Psoas muscle (tissue), 8 donors: ENCODE data around the gene CLCN7. TPM values are rescaled to one million over a fixed set of nuclear protein-coding genes. Genes with fewer than 3 reads are reported as not detected.

Source experiments
- ATAC-seq, 4 donors: fragments of 200-7000 bp; cut with Tn5 transposase; one replicate each; pipeline ENCODE4 v1.9.1; 2020; ENCODE audit warnings: moderate library complexity in 3 of 4, mild to moderate bottlenecking in 2 of 4
- DNase-seq, 2 donors: peaks; one replicate each; pipeline ENCODE4 v3.0.0-alpha.2; 2020
- H3K27ac ChIP-seq: fragments of 200-600 bp; one replicate; pipeline ENCODE4 v1.8.0; 2022
- H3K27me3 ChIP-seq, 3 donors: fragments of 200-600 bp in 1 of 3; one replicate each; pipeline versions ENCODE4 v1.6.1 to v1.8.0; 2013 to 2022; ENCODE audit warnings: low read length in 2 of 3, mild to moderate bottlenecking in 2 of 3, moderate library complexity in 1 of 3; ENCODE audit not compliant: insufficient read depth in 3 of 3
- H3K36me3 ChIP-seq, 2 donors: fragments of 200-600 bp in 1 of 2; one replicate each; pipeline versions ENCODE4 v1.6.1 to v1.8.0; 2013 to 2022; ENCODE audit warnings: low read depth in 1 of 2, mild to moderate bottlenecking in 1 of 2, moderate library complexity in 1 of 2; ENCODE audit not compliant: insufficient read depth in 1 of 2
- H3K4me1 ChIP-seq: fragments of 200-600 bp; one replicate; pipeline ENCODE4 v1.8.0; 2022
- H3K4me3 ChIP-seq: fragments of 200-600 bp; one replicate; pipeline ENCODE4 v1.8.0; 2022; ENCODE audit warnings: mild to moderate bottlenecking
- H3K9me3 ChIP-seq: fragments of 200-600 bp; one replicate; pipeline ENCODE4 v1.8.0; 2022
- WGBS, 3 donors: extraction: QIAGEN DNeasy Blood & Tissue Kit; methylation state at CpG; one replicate each; pipeline versions ENCODE4 v1.1.6 to v1.1.7; 2013; 5-methylcytosine and 5-hydroxymethylcytosine counted together
- intact Hi-C, 2 donors: fragments of 100-400 bp; cut with DNase I; formaldehyde crosslinking; loops; one replicate each; pipeline versions ENCODE4 v1.11.0 to v1.14.2; 2022
- polyA plus RNA-seq, 3 donors: library from polyadenylated mRNA; stranded (reverse); fragments of 200-250 nt; gene quantifications; one replicate each; pipeline ENCODE4 v1.2.3, GENCODE V29; 2013
- total RNA-seq, 4 donors: library from RNA; stranded (reverse); fragmentation: NEBNext Ultra II Directional in 2 of 4; extraction: Animal tissue kit (Norgen Biotek cat#: 25700) in 2 of 4; gene quantifications; one replicate each; pipeline versions ENCODE4 v1.2.1 to v1.2.4, GENCODE V29; 2021 to 2023
- TF ChIP-seq, protein P1 (sequence below): fragments of 200-600 bp; IDR thresholded peaks from one replicate; pipeline ENCODE4 v1.8.0; 2022; ENCODE audit warnings: antibody characterized with exemption
- donor health status: healthy with polysubstance abuse.
- donor health status: DM: no; HTN: no; CAD: no; lungs with moderate emphysema.
- donor health status: Bipolar disorder and iron deficiency.
- donor health status: healthy.
- donor health status: DM: yes; HTN: yes; CAD: no.
- donor health status: DM: no; HTN: no; CAD: no.
- donor health status: DM: no; HTN: no; CAD: no.
- donor health status: DM: yes; HTN: yes; CAD: no.

The CLCN7 gene
- total and polyA plus RNA-seq, 7 donors, result 27.0 to 65.4 (median 41.2) TPM

DNA sequence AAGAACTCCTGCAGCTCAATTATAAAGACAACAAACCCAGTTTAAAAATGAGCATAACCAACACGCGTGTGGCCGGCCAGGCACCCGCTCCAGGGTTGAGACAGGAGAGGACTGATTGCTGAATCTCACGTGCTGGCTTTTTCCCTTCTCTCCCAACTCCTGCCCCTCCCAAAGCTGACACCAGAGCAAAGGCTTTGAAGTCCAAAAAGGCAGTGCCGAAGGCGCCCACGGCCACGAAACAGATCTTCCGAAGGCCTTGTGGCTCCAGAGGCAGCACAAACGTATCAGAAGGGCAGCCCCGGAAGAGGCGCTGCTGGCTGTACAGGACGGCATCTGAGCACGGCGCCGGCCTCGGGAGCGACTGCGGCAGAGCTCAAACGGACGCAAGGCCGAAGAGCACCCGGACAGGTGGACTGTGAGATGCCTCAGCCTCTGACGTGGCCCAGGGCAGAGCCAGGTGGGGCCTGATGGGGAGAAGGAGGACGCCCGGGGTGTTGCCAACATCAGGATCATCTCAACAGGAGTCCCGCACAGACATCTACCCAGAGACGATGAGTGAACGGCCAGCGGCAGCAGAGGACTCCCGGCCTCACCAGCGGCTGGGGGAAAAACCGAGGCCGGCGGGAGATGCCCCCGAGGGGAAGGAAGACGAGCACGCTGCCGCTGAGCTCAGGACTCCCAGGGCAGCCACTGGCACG lies 10.5 kb downstream of the CLCN7 start:
- DNase-seq (no peak), ATAC-seq (no peak)
- H3K4me1 ChIP-seq, result peaks cover 4% of the 10 kb centered on the region
- intact Hi-C loops, result no loop called here
- no peak overlapping the region for H3K27ac ChIP-seq
- TF ChIP-seq, protein P1, sequence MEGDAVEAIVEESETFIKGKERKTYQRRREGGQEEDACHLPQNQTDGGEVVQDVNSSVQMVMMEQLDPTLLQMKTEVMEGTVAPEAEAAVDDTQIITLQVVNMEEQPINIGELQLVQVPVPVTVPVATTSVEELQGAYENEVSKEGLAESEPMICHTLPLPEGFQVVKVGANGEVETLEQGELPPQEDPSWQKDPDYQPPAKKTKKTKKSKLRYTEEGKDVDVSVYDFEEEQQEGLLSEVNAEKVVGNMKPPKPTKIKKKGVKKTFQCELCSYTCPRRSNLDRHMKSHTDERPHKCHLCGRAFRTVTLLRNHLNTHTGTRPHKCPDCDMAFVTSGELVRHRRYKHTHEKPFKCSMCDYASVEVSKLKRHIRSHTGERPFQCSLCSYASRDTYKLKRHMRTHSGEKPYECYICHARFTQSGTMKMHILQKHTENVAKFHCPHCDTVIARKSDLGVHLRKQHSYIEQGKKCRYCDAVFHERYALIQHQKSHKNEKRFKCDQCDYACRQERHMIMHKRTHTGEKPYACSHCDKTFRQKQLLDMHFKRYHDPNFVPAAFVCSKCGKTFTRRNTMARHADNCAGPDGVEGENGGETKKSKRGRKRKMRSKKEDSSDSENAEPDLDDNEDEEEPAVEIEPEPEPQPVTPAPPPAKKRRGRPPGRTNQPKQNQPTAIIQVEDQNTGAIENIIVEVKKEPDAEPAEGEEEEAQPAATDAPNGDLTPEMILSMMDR, result no peak
- no peaks in the 10 kb centered on the region for H3K9me3 ChIP-seq
- WGBS, 3 donors, result 88 to 93% (median 91%) methylated on average over 34 to 41 of the region's 41 CpGs
- no peaks in the 10 kb centered on the region for H3K27me3 ChIP-seq
- H3K4me3 ChIP-seq, result no peak overlapping the region
- peaks cover 5 to 32% of the 10 kb centered on the region in 2 donors for H3K36me3 ChIP-seq

DNA sequence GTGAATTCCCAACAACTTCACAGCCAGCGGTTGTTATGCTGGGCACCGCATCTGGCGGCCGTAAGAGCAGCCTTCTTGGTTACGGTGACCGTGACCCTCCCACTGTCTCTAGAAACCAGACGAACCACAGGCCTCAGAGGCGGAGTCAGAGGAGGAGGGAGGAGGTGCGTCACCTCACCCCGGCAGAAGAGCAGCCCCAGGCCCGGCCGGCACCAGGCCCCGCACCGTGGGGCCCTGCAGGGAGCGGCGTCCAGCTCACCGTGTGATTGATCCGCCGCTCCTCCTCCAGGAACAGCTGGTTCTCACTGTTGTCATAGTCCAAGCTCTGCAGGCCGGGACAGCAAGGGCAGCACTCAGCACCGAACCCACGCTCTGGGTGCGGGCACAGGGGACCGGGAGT lies 13.7 kb downstream of the CLCN7 start:
- intact Hi-C loops, result no loop called here
- Histone ChIP-seq H3K4me1 (no peaks in the 10 kb centered on the region), H3K36me3 (peaks cover 5 to 59% of the 10 kb centered on the region in 2 donors), H3K27ac (no peak overlapping the region), H3K9me3 (no peaks in the 10 kb centered on the region), H3K27me3 (no peaks in the 10 kb centered on the region), H3K4me3 (no peak overlapping the region)
- DNase-seq (no peak), ATAC-seq (no peak)
- 83 to 89% (median 85%) methylated on average over 24 of the region's 24 CpGs for WGBS, 3 donors
- TF ChIP-seq, protein P1, result no peak

DNA sequence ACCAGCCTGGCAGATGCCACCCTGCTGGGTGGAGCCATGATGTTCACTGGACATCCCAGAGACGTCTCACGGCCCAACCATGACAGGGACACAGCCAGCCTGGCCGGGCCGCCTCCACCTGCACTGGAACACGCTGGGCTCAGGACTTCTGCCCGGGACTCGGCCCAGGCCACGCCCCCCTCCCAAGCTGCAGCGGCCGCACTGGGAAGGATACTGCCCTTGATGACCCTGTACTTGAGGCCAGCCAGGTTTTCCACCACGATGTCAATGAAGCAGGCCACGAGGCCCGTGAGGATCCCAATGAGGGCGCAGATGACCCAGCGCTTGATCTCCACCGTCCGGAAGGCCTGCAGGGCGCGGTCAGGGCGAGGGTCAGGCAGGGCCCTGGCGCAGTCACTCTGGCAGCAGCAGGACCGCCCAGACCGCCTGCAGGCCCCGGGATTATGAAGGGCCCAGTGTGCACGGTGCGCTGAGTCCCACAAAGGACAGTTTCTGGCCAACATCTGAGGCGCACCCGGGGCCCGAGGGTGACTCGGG lies 14.2 kb downstream of the CLCN7 start:
- Histone ChIP-seq H3K4me1 (no peaks in the 10 kb centered on the region), H3K27me3 (no peaks in the 10 kb centered on the region), H3K36me3 (peaks cover 5 to 64% of the 10 kb centered on the region in 2 donors), H3K27ac (no peak overlapping the region), H3K9me3 (no peaks in the 10 kb centered on the region), H3K4me3 (no peak overlapping the region)
- TF ChIP-seq, protein P1, result no peak
- no peak for ATAC-seq
- peak in 1 of 2 donors; percentile 11 for DNase-seq
- intact Hi-C loops, result no loop called here
- WGBS, 3 donors, result 86 to 90% (median 89%) methylated on average over 30 of the region's 30 CpGs

DNA sequence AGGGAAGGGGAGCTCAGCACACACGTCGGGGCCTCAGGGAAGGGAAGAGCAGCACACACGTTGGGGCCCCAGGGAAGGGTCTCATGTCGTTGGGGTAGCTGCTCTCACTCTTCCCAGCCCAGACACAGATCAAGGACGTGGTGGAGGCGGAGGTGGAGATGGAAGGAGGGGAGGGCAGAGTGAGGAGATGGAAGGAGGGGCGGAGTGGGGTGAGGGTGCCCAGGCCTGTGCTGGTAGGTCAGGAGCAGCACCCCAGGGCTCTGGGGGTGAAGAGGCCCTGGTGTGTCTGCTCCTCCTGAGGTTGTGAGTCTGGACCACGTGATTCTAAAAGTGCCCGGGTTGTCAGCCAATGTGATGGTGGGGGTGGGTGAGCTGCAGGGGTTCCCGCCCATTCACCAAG lies 14.9 kb downstream of the CLCN7 start:
- H3K9me3 ChIP-seq, result no peaks in the 10 kb centered on the region
- intact Hi-C loops, result no loop called here

More for the DNA sequence above, 14.9 kb downstream of the CLCN7 start:
- TF ChIP-seq, protein P1, result no peak
- no peak overlapping the region for H3K4me3 ChIP-seq
- WGBS, 3 donors, result 80 to 89% (median 84%) methylated on average over 9 to 10 of the region's 10 CpGs
- H3K27me3 ChIP-seq, result no peaks in the 10 kb centered on the region
- peaks cover 5 to 71% of the 10 kb centered on the region in 2 donors for H3K36me3 ChIP-seq
- ATAC-seq, result no peak
- H3K27ac ChIP-seq, result no peak overlapping the region
- H3K4me1 ChIP-seq, result no peaks in the 10 kb centered on the region
- DNase-seq, result peak in 1 of 2 donors; percentile 35
